Measurements from ENCODE around the gene UBQLN3.

Gene UBQLN3

GRCh38 chr11:5504403-5504921 is 5.3 kb downstream of the UBQLN3 start:
- DNase-seq, result no peak

DNA sequence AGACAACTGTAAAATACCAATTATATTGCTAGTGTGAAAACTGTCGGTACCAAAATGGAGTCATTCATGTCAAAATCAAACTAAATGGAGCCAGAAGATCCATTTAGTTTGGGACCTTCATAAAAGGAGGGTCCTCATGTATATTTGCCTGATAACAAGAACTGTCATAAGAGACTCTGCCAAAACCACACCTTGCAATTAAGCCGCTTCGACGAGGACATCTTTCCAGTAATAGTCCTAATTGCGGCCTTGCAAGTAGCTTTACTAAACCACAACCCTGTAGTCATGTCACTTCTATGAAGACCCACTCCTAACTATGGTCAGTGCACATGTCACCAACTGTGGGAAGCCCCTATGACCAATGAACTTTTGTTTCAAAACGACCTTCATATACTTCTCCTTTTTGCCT is 9.4 kb downstream of the UBQLN3 start:
- DNase-seq, result no peak

DNA sequence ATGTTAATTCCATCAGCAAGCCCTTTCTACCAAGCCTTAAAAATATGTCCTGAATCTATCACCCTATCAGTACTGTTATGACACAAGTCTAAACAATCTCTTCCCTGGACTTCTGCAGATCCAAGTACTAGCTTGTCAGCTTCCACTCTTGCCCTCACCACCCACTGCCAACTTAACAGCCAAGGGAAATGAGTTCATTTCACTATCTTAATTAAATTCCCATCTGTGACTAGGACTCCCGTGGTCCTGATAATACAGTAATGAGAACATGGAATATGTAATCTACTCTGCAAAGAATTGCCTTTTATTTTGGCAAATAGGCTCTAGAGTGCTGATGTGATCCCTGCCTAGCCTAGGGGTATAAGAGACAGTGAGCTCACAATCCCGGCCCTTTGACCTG is 10.1 kb downstream of the UBQLN3 start:
- no peak for DNase-seq

GRCh38 chr11:5489576-5490357 is 20.0 kb downstream of the UBQLN3 start:
- no peak for DNase-seq

DNA sequence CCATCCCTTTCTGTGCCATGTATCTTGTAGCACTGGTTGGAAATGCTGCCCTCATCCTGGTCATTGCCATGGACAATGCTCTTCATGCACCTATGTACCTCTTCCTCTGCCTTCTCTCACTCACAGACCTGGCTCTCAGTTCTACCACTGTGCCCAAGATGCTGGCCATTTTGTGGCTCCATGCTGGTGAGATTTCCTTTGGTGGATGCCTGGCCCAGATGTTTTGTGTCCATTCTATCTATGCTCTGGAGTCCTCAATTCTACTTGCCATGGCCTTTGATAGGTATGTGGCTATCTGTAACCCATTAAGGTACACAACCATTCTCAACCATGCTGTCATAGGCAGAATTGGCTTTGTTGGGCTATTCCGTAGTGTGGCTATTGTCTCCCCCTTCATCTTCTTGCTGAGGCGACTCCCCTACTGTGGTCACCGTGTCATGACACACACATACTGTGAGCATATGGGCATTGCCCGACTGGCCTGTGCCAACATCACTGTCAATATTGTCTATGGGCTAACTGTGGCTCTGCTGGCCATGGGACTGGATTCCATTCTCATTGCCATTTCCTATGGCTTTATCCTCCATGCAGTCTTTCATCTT is 20.9 kb downstream of the UBQLN3 start:
- DNase-seq, result no peak

DNA sequence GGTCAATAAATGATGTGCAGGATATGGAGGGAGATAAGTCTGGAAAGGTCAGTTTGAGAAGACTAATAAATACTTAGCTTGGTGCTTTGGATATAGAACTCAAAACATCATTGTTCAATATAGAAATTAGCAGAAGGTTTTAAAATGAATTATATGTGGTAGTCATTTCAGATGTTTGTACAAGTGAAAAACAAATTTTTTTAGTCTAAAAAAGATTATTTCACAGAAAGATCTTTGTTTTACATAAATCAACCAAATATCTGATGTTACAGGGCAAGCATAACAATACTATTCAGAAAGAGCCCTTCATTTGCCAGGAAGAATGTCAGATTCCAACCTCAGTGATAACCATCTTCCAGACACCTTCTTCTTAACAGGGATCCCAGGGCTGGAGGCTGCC is 21.4 kb downstream of the UBQLN3 start, which contains the start of gene OR52D1:
OR52D1 (plus strand) TSS at position 301 of the 400 bp plus-strand sequence; CDS start at position 323, 22 bp downstream.
- no peak for DNase-seq

DNA sequence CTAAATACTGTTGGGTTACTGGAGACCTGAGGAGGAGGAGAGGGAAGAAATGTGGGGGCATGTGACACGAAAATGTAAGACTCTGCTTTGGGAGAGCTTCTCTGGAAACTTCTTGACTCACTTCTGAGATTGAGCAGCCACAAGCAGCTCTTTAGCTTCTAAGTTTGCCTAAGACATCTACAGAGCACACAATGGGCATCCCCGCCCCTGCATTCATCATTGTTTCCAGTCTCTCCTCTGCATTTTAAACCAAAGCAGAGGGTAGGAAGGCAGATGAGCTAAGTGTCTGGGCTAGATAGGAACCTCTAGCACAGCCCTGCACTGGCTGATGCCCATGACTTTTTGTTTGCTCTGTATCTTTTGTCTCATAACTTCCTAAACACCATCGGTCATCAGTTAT is 23.3 kb downstream of the UBQLN3 start:
- no peak for DNase-seq

- DNase-seq, result no peak
Measured at GRCh38 chr11:5486003-5486402, 23.8 kb downstream of the UBQLN3 start.

GRCh38 chr11:5476186-5476819 is 33.5 kb downstream of the UBQLN3 start:
- no peak for DNase-seq

DNA sequence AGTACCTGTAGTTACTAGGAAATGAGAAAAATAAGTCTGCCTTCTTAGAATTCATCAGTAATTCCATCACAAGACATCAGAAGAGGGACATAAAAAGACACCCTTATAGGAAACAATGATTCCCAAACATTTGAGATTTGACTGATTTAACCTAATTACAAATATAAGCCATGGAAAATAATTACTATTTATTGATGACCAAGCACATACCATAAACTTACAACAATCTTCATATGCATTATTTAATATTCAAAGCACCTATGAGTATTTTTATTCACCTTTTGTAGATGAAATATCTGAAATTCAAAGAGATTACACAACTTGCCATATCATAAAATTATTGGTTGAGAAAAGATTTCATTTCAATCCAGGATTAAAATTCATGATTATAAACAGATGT is 35.8 kb downstream of the UBQLN3 start:
- DNase-seq, result no peak

DNA sequence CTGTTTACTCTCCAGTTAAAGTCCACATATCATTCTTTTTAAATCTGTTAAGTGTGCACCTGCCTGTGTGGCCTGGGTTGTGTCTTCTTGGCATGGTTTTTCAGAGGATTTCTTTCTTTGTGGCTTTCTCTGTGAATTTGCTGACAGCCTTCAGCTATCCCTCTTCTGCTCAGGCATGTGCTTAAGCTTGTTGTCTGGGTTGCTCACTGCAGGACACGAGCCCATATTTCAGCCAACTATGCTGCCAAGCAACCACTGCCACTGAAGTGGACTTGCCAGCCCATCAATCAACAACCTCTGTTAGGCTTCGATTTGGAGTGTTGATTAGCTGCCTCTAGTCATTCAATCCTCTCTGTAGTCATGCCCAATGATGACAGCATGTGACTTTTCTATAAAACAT is 42.2 kb downstream of the UBQLN3 start:
- DNase-seq, result no peak

DNA sequence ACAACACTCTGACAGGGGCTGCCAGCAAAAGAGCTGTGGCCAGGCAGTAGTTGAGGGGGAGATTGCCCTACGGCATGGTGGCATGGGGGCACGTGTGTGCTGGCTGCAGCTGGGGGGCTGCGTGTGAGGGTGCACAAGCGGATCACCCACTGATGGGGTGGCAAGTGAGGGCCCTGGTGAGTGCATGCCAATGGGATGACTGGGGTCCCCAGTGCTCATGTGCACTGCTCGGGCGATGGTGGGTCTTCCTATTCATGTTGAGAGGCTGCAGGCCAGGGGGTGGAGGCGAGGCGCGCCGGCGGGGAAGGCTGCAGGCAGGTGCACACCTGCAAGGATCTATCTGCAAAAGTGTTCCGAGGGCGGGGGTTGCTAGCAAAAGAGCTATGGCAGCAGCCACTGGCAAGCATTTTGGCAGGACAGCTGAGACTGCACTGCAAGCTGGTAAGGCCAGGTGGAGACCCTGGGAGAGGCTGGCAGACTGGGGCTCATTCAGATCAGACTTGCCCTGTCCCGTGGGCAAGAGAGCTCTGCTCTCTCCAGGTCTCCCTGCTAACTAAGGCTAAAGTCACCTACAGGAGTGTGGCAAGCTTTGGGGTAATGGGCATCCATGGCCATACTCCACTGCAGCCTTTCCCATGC is 48.7 kb downstream of the UBQLN3 start:
- no peak for DNase-seq

Data from SHP77 (cell line).